Endothelial cell of umbilical vein (primary cell): Measurements from ENCODE around the gene SKOR2. TPM values are rescaled to one million over a fixed set of nuclear protein-coding genes. Genes with fewer than 3 reads are reported as not detected.
A peak's percentile ranks its signal among the peaks of the same experiment; 100 is the strongest.

Source experiments
- BruUV-seq: library from RNA; stranded (reverse); fragments of 400-500 nt; replicated peaks from 2 replicates; lab custom pipeline; 2021; lab: Mats Ljungman, UMichigan
- CTCF ChIA-PET: fragments of 300-600, 350-600 bp; sonication (Branson Sonifier 250); formaldehyde crosslinking; loops from one replicate; lab custom pipeline; 2021; ENCODE audit warnings: antibody characterized with exemption, inconsistent platforms; lab: Charles Lee
- POLR2A ChIA-PET: fragments of 300-600, 350-600 bp; sonication (Branson Sonifier 250); formaldehyde crosslinking; loops from one replicate; lab custom pipeline; 2021; ENCODE audit warnings: antibody characterized with exemption, inconsistent platforms; lab: Charles Lee
- DNase-seq: peaks from one replicate; pipeline ENCODE4 v3.0.0-alpha.2; 2011; ENCODE audit warnings: low read depth, low spot score
- FAIRE-seq: peaks from 2 replicates; lab custom pipeline; 2011; peaks lifted over from hg19 to GRCh38; lab: Jason Lieb, UNC
- H2AFZ ChIP-seq: 2 replicates; pipeline ENCODE4 v1.6.0; 2012; ENCODE audit warnings: low read depth, low read length, control low read depth, inconsistent platforms
- H3K27ac ChIP-seq: 2 replicates; pipeline ENCODE4 v1.5.1; 2011; ENCODE audit warnings: low read depth, mild to moderate bottlenecking, control low read depth, low read length, moderate library complexity; ENCODE audit not compliant: insufficient read depth
- H3K27me3 ChIP-seq, 2 experiments: 2 replicates each; pipeline versions ENCODE4 v1.6.0 to v1.6.1; 2011; ENCODE audit warnings: low read length in 2 of 2, mixed read lengths in 1 of 2; ENCODE audit not compliant: control insufficient read depth in 2 of 2, insufficient read depth in 2 of 2
- H3K36me3 ChIP-seq, 2 experiments: 2 replicates in 1 of 2; 3 replicates in 1 of 2; pipeline ENCODE4 v1.5.1; 2011; ENCODE audit warnings: low read length in 2 of 2, mild to moderate bottlenecking in 1 of 2, moderate library complexity in 1 of 2; ENCODE audit not compliant: control insufficient read depth in 2 of 2, insufficient read depth in 2 of 2; ENCODE audit errors: extremely low read depth in 1 of 2
- H3K4me1 ChIP-seq: 3 replicates; pipeline ENCODE4 v1.5.1; 2011; ENCODE audit warnings: mild to moderate bottlenecking, low read length; ENCODE audit not compliant: control insufficient read depth, insufficient read depth; ENCODE audit errors: extremely low read depth
- H3K4me2 ChIP-seq: 2 replicates; pipeline ENCODE4 v1.6.1; 2011; ENCODE audit warnings: low read length, control low read depth, mixed read lengths; ENCODE audit not compliant: insufficient read depth
- H3K4me3 ChIP-seq, 3 experiments: fragments of 200-600 bp in 1 of 3; sonication (generic), shearing (Covaris generic) in 1 of 3; replicated peaks in 1 of 3; 2 replicates each; pipeline ENCODE4 v1.5.1; 2011 to 2016; ENCODE audit warnings: control low read depth in 3 of 3, low read length in 3 of 3, mild to moderate bottlenecking in 2 of 3, inconsistent platforms in 1 of 3, low read depth in 1 of 3, moderate library complexity in 1 of 3; ENCODE audit not compliant: insufficient read depth in 1 of 3
- H3K79me2 ChIP-seq: 2 replicates; pipeline ENCODE4 v1.6.0; 2012; ENCODE audit warnings: low read length, inconsistent platforms; ENCODE audit not compliant: control insufficient read depth, insufficient read depth
- H3K9ac ChIP-seq: replicated peaks from 2 replicates; pipeline ENCODE3; 2011; ENCODE audit warnings: low read length, control low read depth; ENCODE audit not compliant: insufficient read depth; ENCODE audit errors: extremely low read depth
- H3K9me1 ChIP-seq: replicated peaks from 3 replicates; pipeline ENCODE4 v1.6.0; 2011; ENCODE audit warnings: mild to moderate bottlenecking, low read length; ENCODE audit not compliant: control insufficient read depth, insufficient read depth; ENCODE audit errors: extremely low read depth
- H3K9me3 ChIP-seq: replicated peaks from 2 replicates; pipeline ENCODE4 v1.5.1; 2012; ENCODE audit warnings: low read length, inconsistent platforms; ENCODE audit not compliant: control insufficient read depth, insufficient read depth
- H4K20me1 ChIP-seq: replicated peaks from 2 replicates; pipeline ENCODE3; 2011; ENCODE audit warnings: mild to moderate bottlenecking, low read length; ENCODE audit not compliant: control insufficient read depth, insufficient read depth; ENCODE audit errors: extremely low read depth
- CTCF ChIP-seq, 2 donors: IDR thresholded peaks; 1 replicate in 1 of 2; 2 replicates in 1 of 2; pipeline ENCODE4 v1.5.1; 2011; ENCODE audit warnings: low read length in 2 of 2, mild to moderate bottlenecking in 2 of 2, moderate library complexity in 2 of 2, control low read depth in 1 of 2, inconsistent platforms in 1 of 2, low read depth in 1 of 2; ENCODE audit not compliant: insufficient read depth in 1 of 2; ENCODE audit errors: extremely low read depth in 1 of 2
- FOS ChIP-seq: IDR thresholded peaks from 2 replicates; pipeline ENCODE4 v1.6.1; 2011; ENCODE audit warnings: mild to moderate bottlenecking, low read length, moderate library complexity, borderline replicate concordance; ENCODE audit not compliant: insufficient read depth
- GATA2 ChIP-seq: IDR thresholded peaks from 2 replicates; pipeline ENCODE4 v1.7.0; 2011; ENCODE audit warnings: low read depth, mild to moderate bottlenecking, moderate library complexity, mixed read lengths, low read length; ENCODE audit not compliant: insufficient read length, insufficient read depth
- JUN ChIP-seq: IDR thresholded peaks from 2 replicates; pipeline ENCODE4 v1.6.1; 2011; ENCODE audit warnings: borderline replicate concordance, low read depth; ENCODE audit not compliant: insufficient read length, insufficient read depth
- MYC ChIP-seq: IDR thresholded peaks from one replicate; pipeline ENCODE4 v1.6.1; 2011; ENCODE audit warnings: mild to moderate bottlenecking, low read depth, low read length
- POLR2A ChIP-seq: IDR thresholded peaks from 2 replicates; pipeline ENCODE4 v1.6.1; 2012; ENCODE audit warnings: low read depth, mild to moderate bottlenecking, control low read depth, low read length
- POLR2AphosphoS5 ChIP-seq: IDR thresholded peaks from 2 replicates; pipeline ENCODE4 v1.6.1; 2012; ENCODE audit warnings: low read depth, mild to moderate bottlenecking, control low read depth, low read length, moderate library complexity; ENCODE audit not compliant: insufficient read depth
- dilution Hi-C: fragments of 300-500 bp; cut with MboI; formaldehyde crosslinking; loops from one replicate; pipeline ENCODE4 v1.15.0; 2019; ENCODE audit warnings: low sequenced_read_pairs; ENCODE audit not compliant: extremely low pct_ligation_motif_present
- intact Hi-C: fragments of 100-400 bp; cut with micrococcal nuclease; formaldehyde crosslinking; loops from one replicate; pipeline ENCODE4 v1.10.0; 2022
- polyA plus RNA-seq, 4 experiments: library from polyadenylated mRNA; depleted of rRNA in 3 of 4; stranded (reverse) in 3 of 4; unstranded in 1 of 4; fragments of >200 nt; gene quantifications; 2 replicates each; pipeline versions ENCODE4 v1.2.1 to v1.2.3, GENCODE V29; 2011 to 2012; ENCODE audit warnings: missing spikeins in 1 of 4
- total RNA-seq: library from RNA; stranded (reverse); gene quantifications from 2 replicates; pipeline ENCODE4 v1.2.3, GENCODE V29; 2021

The SKOR2 gene
- total and polyA plus RNA-seq, 2 donors (not counting 3 experiments of a cell fraction or from before 2014, with no cell fraction given): not detected

GRCh38 chr18:47283476-47283875 lies 32.0 kb upstream of the SKOR2 start:
- no peaks in the 10 kb centered on the region for H3K79me2 ChIP-seq
- no peaks in the 10 kb centered on the region for H3K27me3 ChIP-seq
- H3K4me3 ChIP-seq: no peak overlapping the region
- TF ChIP-seq MYC: no peak
- TF ChIP-seq FOS: no peak
- no peak for TF ChIP-seq JUN
- TF ChIP-seq POLR2AphosphoS5: no peak
- TF ChIP-seq POLR2A: no peak
- no peak for TF ChIP-seq GATA2
- TF ChIP-seq CTCF (IDR thresholded peaks at IDR 0.05; ENCODE audit: extremely low read depth in 1 of 2, insufficient read depth in 1 of 2, low read depth in 1 of 2, low read length in 2 of 2): peak; percentile 30 to 38
- ChIA-PET CTCF (no interaction called here), POLR2A (no interaction called here)
- H2AFZ ChIP-seq: no peak overlapping the region
- dilution Hi-C loops (no loop called here), intact Hi-C loops (loop anchor here (1.0 kb wide), 1 partner anchor 68 kb away; no protein-coding TSS in a partner anchor)
- H3K9me1 ChIP-seq: no peaks in the 10 kb centered on the region
- no peaks in the 10 kb centered on the region for H3K36me3 ChIP-seq
- no peak overlapping the region for H3K27ac ChIP-seq
- FAIRE-seq (no peak), DNase-seq (peak; percentile 27)
- H4K20me1 ChIP-seq: no peaks in the 10 kb centered on the region
- H3K9ac ChIP-seq: no peak overlapping the region
- BruUV-seq: no TSS peak
- no peaks in the 10 kb centered on the region for H3K9me3 ChIP-seq
- H3K4me2 ChIP-seq: no peak overlapping the region
- H3K4me1 ChIP-seq: no peaks in the 10 kb centered on the region
